HPDE6-E6E7 (cell line): Measurements from ENCODE around the gene SCO1.
"Not testable (repeated sequence)": the region's sequence is repeated elsewhere in the genome, so short reads cannot be mapped to it uniquely, and the experiment has no call there.

Experiments used
- DNase-seq: peaks from one replicate; pipeline ENCODE4 v3.0.0; 2011; ENCODE audit warnings: missing footprints; ENCODE audit errors: extremely low spot score

SCO1 gene

GRCh38 chr17:10726196-10726595 lies 28.9 kb upstream of the SCO1 start:
- DNase-seq: no peak

- DNase-seq: no peak
Observed at GRCh38 chr17:10725262-10725661, 27.9 kb upstream of the SCO1 start.

DNA sequence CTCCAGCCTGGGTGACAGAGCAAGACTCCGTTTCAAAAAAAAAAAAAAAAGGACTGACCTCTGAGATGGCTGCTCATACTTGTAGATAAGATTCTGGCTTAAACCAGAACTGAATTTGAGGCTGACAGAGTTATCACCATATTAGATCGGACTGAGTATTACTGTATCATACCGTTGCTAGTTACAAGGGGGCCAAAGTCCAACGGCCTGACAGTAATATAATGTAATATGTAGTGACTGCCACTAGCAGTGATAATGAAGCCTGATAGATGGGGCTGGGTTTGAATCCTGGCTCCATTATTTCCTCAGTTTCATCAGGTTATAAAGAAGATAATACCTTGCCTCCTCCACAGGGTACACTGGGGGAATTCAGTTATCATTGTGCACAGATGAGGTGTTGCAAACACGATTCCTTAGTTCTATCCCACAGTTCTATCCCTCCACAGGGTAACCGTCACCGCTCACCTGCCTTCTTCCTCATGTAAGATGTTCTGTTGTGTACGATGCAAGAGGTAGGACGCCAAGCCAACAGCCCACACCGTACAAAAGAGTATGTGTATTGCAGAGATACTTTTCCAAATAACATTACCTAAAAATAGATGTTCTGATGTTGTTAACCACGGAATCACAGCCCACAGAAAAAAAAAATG lies 27.3 kb upstream of the SCO1 start:
- DNase-seq: no peak

- no peak for DNase-seq
Observed at GRCh38 chr17:10718547-10718946, 21.2 kb upstream of the SCO1 start.

GRCh38 chr17:10716218-10716617 lies 18.9 kb upstream of the SCO1 start:
- DNase-seq: no peak

GRCh38 chr17:10713318-10713717 lies 16.0 kb upstream of the SCO1 start:
- DNase-seq: no peak

GRCh38 chr17:10705727-10706126 lies 8.4 kb upstream of the SCO1 start:
- no peak for DNase-seq

DNA sequence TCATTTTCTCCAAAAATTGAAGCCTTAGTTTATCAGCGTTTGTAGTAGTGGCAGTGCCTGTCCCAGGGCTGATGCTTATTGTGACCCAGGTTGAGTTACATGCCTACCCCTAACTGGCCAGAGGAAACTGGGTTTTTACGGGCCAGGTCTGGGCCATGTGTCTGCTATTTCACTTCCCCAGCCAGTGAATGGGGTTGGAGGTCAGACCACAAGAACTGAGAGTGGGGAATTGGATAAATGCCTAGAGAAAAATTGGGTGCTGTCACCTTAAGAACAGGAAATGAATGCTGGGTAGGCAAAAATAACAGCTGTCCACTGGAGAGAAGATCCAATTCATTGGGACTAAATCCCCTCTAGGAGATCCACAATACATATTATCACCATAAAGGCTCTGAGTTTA lies 5.2 kb upstream of the SCO1 start:
- no peak for DNase-seq

- DNase-seq: no peak
Observed at GRCh38 chr17:10699856-10700255, 2.5 kb upstream of the SCO1 start.

DNA sequence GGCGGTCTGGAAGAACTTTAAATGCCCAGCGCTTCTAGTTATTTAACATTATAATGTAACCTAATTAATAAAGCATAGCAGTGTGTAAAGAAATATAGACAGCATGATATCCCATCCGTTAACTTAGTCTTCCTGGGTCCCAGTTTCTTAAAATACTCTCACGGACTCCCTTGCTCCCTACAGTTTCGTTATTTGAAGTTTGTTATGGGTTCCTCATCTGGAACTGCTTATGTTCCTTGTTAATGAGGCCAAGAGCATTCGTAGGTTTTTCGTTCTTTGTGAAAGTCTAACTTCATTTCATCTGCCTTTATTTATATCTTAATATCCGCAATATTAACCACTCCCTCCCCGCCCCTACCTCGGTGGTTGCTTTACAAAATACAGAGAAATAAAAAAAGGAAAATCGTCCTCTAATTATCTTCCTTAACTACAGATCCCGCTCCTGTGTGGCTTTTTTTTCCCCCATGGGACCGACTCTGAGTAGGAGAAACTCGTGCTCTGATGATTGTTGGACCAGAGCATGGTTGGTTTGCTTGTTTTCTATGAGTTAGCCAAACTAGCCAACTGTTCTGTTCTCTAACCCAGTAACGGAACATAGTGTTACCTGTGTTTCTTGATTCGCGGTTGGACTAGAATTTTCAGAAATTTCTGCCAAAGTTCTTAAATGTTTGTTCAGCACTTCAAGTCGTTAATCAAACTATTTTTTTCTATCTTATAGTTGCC lies 924 bp upstream of the SCO1 start:
- no peak for DNase-seq

DNA sequence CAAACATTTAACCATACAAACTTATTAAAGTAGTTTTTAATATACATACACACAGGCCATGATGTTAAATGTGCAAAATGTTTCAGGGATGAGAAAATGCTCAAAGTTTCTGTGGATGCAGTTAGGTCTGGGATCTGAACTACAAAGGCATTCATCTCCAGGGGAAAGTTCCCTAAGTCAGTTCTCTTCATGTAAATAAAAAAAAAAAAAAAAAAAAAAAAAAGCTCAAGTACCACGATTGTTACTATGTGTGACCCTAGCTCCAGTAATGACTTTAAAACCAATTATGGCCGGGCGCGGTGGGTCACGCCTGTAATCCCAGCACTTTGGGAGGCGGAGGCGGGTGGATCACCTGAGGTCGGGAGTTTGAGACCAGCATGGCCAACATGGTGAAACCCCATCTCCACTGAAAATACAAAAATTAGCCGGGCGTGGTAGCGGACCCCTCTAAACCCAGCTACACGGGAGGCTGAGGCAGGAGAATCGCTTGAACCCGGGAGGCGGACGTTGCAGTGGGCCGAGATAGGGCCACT lies 1.4 kb downstream of the SCO1 start:
- DNase-seq: not testable (repeated sequence)

DNA sequence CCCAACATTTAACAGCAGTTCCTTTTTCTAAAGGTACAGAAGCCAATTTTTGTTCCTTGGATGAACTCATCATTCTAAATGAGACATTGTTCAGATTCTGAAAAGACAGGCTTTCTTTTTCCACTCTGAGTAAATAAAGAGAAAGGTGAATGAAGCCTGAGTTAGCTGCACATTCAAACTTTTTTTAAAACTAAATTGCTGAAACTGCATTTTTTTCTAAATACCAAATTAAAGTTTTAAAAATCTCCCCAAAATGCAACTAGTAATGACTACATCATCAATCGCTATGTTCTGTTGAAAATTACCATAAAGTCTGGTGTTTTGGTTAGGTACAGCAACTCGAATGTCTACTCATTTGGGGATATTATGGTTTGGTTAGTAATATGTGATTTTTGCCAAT lies 9.8 kb downstream of the SCO1 start:
- no peak for DNase-seq

- DNase-seq: no peak
Observed at GRCh38 chr17:10683853-10684252, 13.5 kb downstream of the SCO1 start.

DNA sequence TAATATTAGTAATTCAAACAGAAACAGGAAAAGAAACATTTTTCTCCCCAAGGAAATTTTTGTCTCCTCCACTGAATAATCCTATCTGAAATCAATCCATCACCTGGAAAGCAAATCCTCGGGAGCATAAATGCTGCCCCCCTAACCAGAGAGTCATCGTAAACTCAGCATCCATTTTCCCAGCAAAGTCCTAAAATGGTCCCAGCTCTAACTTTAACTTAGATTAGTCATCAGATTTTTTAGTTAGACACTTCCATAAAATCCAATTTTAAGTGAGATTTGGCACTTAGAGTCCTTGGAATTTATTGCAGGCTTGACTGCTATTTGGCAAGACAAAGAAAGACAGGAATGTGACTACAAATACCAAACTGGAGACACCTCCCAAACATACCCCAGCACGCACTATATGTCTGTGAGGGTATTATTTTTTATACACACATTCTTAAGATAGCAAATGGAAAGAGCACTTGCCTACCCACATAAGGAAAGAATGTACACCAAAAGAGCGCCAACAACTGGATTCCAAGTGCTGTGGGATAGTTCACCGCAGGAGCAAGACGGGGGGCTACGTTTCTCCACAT lies 15.4 kb downstream of the SCO1 start:
- no peak for DNase-seq

GRCh38 chr17:10674704-10675103 lies 22.6 kb downstream of the SCO1 start:
- no peak for DNase-seq

GRCh38 chr17:10673312-10673711 lies 24.0 kb downstream of the SCO1 start:
- DNase-seq: no peak

GRCh38 chr17:10668775-10669174 lies 28.6 kb downstream of the SCO1 start:
- DNase-seq: no peak

- DNase-seq: no peak
Observed at GRCh38 chr17:10666906-10667305, 30.4 kb downstream of the SCO1 start.

- no peak for DNase-seq
Observed at GRCh38 chr17:10664571-10664970, 32.8 kb downstream of the SCO1 start.

GRCh38 chr17:10663231-10663630 lies 34.1 kb downstream of the SCO1 start:
- DNase-seq: no peak

GRCh38 chr17:10661437-10661836 lies 35.9 kb downstream of the SCO1 start:
- DNase-seq: no peak

DNA sequence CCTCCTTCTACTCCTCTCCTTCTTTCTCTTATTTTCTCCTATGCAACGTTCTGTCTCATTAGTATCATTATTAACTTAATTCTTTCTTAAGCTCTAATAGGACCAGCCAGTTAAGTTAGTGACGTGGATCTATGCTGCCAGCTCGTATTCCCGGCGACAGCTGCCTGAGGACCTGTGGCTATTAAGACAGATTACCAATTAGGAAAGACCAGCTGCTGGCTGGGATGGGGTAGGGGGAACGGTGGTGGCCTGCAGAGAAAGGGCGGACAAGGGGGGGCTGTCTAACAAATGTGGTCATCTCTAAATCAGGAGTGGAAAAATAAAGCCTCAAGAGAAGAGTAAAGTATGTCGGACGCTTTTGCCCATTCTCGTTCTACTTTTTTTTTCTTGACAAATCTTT lies 39.5 kb downstream of the SCO1 start:
- DNase-seq: no peak

DNA sequence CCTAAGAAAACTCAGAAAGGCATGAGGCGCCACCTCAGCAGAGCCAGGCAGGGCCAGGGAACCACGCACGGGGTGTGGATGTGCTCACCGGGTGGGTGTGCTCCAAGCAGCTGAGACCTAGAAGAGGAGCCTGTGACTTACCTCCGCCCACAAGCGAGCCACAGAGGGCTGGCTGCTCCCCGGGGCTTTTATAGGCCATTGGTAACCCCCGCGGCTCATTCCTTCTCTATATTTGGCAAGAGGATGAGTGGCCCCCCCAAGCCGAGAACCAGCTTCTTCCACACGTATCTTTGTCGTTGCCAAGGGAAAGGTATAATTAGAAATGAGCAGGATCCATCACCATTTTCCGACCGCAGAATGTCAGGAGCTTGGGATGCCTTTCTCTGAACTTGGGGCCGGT lies 40.2 kb downstream of the SCO1 start, which contains the start of gene MYH3:
TSS of gene MYH3 (minus strand) at position 162 of the 400 bp plus-strand sequence. CDS start 2,245 bp downstream, outside the sequence.
- no peak for DNase-seq
